ENCODE results near the gene IRS2. TPM values are rescaled to one million over a fixed set of nuclear protein-coding genes. Genes with fewer than 3 reads are reported as not detected.

Gene IRS2
- total and polyA plus RNA-seq, 7 experiments from 2014 or later: 2.7 to 94.9 (median 26.1) TPM

DNA sequence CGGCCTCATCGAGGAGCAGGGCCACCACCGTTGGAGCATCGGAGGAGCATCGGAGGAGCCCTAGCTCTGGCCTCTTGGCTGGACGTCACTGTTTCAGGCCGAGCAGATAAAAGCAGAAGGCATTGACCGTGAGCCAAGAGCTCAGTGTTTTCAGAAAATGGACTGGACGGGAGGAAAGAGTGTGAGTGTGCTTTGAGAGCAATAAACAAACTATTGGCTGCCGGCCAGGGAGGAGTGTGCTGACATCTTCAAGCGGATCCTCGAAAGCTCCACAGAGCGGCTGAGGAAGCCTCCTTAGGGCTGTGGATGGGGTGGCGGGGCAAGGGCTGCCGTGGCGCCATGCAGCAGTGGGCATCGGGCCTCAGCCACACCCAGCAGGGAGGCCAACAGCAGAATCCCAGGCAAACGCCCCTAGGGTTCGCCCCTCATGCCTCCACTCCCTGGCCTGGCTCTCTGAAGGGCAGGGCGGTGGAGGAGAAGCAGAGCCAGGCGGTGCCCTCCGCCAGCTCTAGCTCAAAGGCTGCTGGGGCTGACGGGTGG lies 41.8 kb downstream of the IRS2 start:
- Mint-ChIP-seq H3K9me3 (peaks cover 0 to 3% (median 0%) of the 10 kb centered on the region in 11 donors), H3K4me3 (no peak overlapping the region), H3K27me3 (peaks cover 0 to 13% (median 4%) of the 10 kb centered on the region in 5 donors), H3K27ac (no peak overlapping the region), H3K36me3 (peaks cover 0 to 7% (median 0%) of the 10 kb centered on the region in 5 donors), H3K4me1 (peaks cover 10 to 20% (median 12%) of the 10 kb centered on the region in 7 donors)
- DNase-seq: no peak
- Histone ChIP-seq H3K4me1 (ENCODE audit: control insufficient read depth in 2 of 2, insufficient read depth in 2 of 2, low read length in 2 of 2) (peaks cover 6 to 11% of the 10 kb centered on the region in 2 donors), H3K9me3 (ENCODE audit: control insufficient read depth in 2 of 3, low read length in 3 of 3) (no peaks in the 10 kb centered on the region), H3K36me3 (ENCODE audit: control insufficient read depth in 2 of 3, insufficient read depth in 3 of 3, low read length in 3 of 3) (no peaks in the 10 kb centered on the region), H3K27me3 (ENCODE audit: control insufficient read depth in 2 of 2, insufficient read depth in 2 of 2, low read length in 2 of 2) (no peaks in the 10 kb centered on the region), H3K27ac (ENCODE audit: low read depth, low read length) (no peak overlapping the region), H3K4me3 (ENCODE audit: low read length) (no peak overlapping the region)
- ChIA-PET POLR2A (interaction anchor here (0.6 to 1.5 kb wide), 2 partner anchors 41 to 1382 kb away, joined by 3 to 4 read pairs; no protein-coding TSS in a partner anchor), CTCF (interaction anchor here (1.2 kb wide), 1 partner anchor 13 kb away, joined by 3 read pairs; no protein-coding TSS in a partner anchor)
- intact Hi-C loops (cut with micrococcal nuclease): no loop called here
- no peak for ATAC-seq

DNA sequence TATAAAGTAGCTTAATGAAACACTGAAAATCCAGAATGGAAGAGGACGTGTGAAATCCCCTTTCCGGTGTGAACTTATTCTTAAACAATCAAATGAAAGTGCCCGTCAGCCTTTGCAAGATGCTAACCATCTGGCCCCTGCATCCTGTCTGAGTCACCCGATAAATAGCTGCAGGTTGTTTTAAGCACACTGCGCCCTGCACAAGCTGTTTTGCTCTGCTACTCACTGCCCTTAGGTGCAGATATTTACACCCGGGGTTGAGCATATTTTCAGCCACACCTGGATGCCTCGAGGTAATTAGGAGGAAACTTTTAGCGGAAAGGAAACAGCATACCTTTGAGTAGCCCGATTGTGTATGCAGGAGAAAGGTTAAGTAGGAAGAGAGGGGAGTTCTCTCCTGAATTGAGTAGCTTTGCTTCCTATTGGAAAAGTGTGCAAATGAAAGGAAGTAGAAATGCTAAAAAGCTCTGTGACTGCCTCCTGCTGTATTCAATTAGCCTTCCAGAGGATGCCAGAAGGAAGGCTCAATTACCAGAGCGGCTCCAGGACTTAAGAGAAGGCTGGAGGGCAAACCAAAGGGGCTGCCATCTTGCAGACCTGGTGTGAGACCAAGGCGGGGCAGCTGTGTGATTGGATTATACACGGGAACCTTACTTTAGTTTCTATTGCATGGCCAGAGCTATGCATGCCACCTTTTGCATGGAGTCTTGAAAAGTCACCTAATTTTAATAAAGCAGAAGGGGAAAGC lies 42.5 kb downstream of the IRS2 start:
- Mint-ChIP-seq H3K27me3 (peaks cover 0 to 13% (median 4%) of the 10 kb centered on the region in 5 donors), H3K9me3 (peaks cover 0 to 3% (median 0%) of the 10 kb centered on the region in 11 donors), H3K27ac (peak overlapping the region in 2 of 9 donors; percentile 18 to 33), H3K36me3 (peaks cover 0 to 7% (median 0%) of the 10 kb centered on the region in 5 donors), H3K4me1 (peaks cover 10 to 20% (median 12%) of the 10 kb centered on the region in 7 donors), H3K4me3 (peak overlapping the region in 5 of 10 donors; percentile 10 to 48 (median 35))
- peaks cover 6 to 11% of the 10 kb centered on the region in 2 donors for H3K4me1 ChIP-seq (ENCODE audit: control insufficient read depth in 2 of 2, insufficient read depth in 2 of 2, low read length in 2 of 2)
- ChIA-PET CTCF (interaction anchor here (0.6 to 1.2 kb wide), 2 partner anchors 12 to 18 kb away, joined by 3 read pairs; no protein-coding TSS in a partner anchor), POLR2A (interaction anchor here (0.6 to 1.5 kb wide), 3 partner anchors 41 to 1381 kb away, joined by 3 to 4 read pairs (median 3); no protein-coding TSS in a partner anchor)
- DNase-seq: no peak
- peak; percentile 60 for ATAC-seq
- intact Hi-C loops (cut with micrococcal nuclease): no loop called here
- H3K9me3 ChIP-seq (ENCODE audit: control insufficient read depth in 2 of 3, low read length in 3 of 3): no peaks in the 10 kb centered on the region
- H3K27ac ChIP-seq (ENCODE audit: low read depth, low read length): no peak overlapping the region
- no peaks in the 10 kb centered on the region for H3K27me3 ChIP-seq (ENCODE audit: control insufficient read depth in 2 of 2, insufficient read depth in 2 of 2, low read length in 2 of 2)
- no peaks in the 10 kb centered on the region for H3K36me3 ChIP-seq (ENCODE audit: control insufficient read depth in 2 of 3, insufficient read depth in 3 of 3, low read length in 3 of 3)
- H3K4me3 ChIP-seq (ENCODE audit: low read length): no peak overlapping the region

DNA sequence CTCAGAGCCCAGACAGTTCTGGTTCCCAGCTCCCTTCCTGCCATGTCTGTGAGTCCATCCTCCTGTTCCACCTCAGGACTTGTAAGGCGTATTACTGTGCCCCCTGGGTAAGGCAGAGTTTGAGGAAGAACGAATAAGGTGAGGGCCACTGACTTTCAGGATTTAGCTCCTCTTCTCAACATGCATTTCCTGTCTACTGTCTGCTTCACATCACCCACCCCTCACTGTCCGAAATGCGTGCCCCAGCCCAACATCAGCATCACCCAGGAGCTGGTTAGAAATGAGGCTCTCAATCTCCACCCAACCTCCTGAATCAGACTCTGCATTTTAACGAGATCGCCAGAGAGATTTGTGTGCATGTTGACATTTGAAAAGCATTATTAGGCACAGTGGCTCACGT lies 44.4 kb downstream of the IRS2 start:
- Histone ChIP-seq H3K4me1 (ENCODE audit: control insufficient read depth in 2 of 2, insufficient read depth in 2 of 2, low read length in 2 of 2) (peaks cover 6 to 11% of the 10 kb centered on the region in 2 donors), H3K9me3 (ENCODE audit: control insufficient read depth in 2 of 3, low read length in 3 of 3) (no peaks in the 10 kb centered on the region), H3K4me3 (ENCODE audit: low read length) (no peak overlapping the region), H3K36me3 (ENCODE audit: control insufficient read depth in 2 of 3, insufficient read depth in 3 of 3, low read length in 3 of 3) (no peaks in the 10 kb centered on the region), H3K27ac (ENCODE audit: low read depth, low read length) (no peak overlapping the region), H3K27me3 (ENCODE audit: control insufficient read depth in 2 of 2, insufficient read depth in 2 of 2, low read length in 2 of 2) (no peaks in the 10 kb centered on the region)
- no peak for ATAC-seq
- Mint-ChIP-seq H3K27ac (no peak overlapping the region), H3K4me1 (peaks cover 10 to 20% (median 13%) of the 10 kb centered on the region in 7 donors), H3K4me3 (no peak overlapping the region), H3K36me3 (peaks cover 0 to 7% (median 0%) of the 10 kb centered on the region in 5 donors), H3K9me3 (peaks cover 0 to 3% (median 0%) of the 10 kb centered on the region in 11 donors), H3K27me3 (peaks cover 0 to 13% (median 4%) of the 10 kb centered on the region in 5 donors)
- ChIA-PET POLR2A (no interaction called here), CTCF (no interaction called here)
- intact Hi-C loops (cut with micrococcal nuclease): no loop called here
- no peak for DNase-seq

DNA sequence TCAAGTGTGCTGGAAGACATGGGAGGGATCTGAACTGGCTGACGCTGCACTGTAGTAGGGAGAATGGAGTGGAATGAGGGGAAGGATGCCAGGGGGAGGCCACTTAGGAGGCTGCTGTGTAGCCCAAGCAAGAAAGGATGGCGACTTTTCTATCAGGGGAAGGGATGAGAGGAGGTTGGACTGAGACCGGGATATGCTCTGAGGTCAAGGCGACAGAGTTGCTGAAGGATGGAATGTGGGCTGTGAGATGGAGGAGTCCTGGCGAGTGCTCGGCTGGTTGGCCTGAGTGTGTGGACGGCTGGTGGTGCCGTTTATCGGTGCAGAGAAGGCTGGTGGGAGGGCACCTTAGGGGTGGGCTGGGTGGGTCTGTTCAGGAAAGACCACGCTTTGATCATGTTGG lies 45.7 kb downstream of the IRS2 start:
- intact Hi-C loops (cut with micrococcal nuclease): no loop called here
- ChIA-PET POLR2A (interaction anchor here (0.6 kb wide), 1 partner anchor 1444 kb away, joined by 5 read pairs; no protein-coding TSS in a partner anchor), CTCF (no interaction called here)
- H3K9me3 ChIP-seq (ENCODE audit: control insufficient read depth in 2 of 3, low read length in 3 of 3): no peaks in the 10 kb centered on the region
- H3K27ac Mint-ChIP-seq: no peak overlapping the region
- ATAC-seq (no peak), DNase-seq (no peak)
- H3K27me3 Mint-ChIP-seq: peaks cover 0 to 9% (median 4%) of the 10 kb centered on the region in 5 donors
- peaks cover 10 to 20% (median 13%) of the 10 kb centered on the region in 7 donors for H3K4me1 Mint-ChIP-seq
- peaks cover 0 to 3% (median 0%) of the 10 kb centered on the region in 5 donors for H3K36me3 Mint-ChIP-seq
- no peak overlapping the region for H3K4me3 Mint-ChIP-seq
- H3K9me3 Mint-ChIP-seq: peaks cover 0 to 3% (median 0%) of the 10 kb centered on the region in 11 donors
- no peaks in the 10 kb centered on the region for H3K36me3 ChIP-seq (ENCODE audit: control insufficient read depth in 2 of 3, insufficient read depth in 3 of 3, low read length in 3 of 3)
- no peak overlapping the region for H3K27ac ChIP-seq (ENCODE audit: low read depth, low read length)
- no peaks in the 10 kb centered on the region for H3K27me3 ChIP-seq (ENCODE audit: control insufficient read depth in 2 of 2, insufficient read depth in 2 of 2, low read length in 2 of 2)
- peaks cover 6 to 11% of the 10 kb centered on the region in 2 donors for H3K4me1 ChIP-seq (ENCODE audit: control insufficient read depth in 2 of 2, insufficient read depth in 2 of 2, low read length in 2 of 2)
- no peak overlapping the region for H3K4me3 ChIP-seq (ENCODE audit: low read length)

DNA sequence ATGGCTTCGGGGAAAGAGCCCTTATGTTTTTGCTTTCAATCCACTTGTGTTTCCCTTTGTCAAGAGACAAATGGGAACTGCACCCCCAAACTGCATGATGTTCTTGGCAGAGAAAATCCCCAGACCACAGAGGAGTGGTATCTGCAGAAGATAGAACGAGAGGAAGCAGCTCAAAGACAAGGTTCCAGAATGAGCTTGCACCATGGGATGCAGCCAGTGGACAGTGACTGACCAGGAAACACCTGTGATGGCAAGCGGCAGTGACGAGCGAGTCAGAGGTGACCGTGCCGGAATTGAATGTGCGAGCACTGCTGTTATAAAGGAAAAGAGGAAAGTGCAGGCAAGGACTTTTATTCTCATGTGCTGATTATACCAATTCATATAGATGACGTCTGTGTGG lies 46.3 kb downstream of the IRS2 start:
- ChIA-PET CTCF (no interaction called here), POLR2A (no interaction called here)
- DNase-seq: no peak

DNA sequence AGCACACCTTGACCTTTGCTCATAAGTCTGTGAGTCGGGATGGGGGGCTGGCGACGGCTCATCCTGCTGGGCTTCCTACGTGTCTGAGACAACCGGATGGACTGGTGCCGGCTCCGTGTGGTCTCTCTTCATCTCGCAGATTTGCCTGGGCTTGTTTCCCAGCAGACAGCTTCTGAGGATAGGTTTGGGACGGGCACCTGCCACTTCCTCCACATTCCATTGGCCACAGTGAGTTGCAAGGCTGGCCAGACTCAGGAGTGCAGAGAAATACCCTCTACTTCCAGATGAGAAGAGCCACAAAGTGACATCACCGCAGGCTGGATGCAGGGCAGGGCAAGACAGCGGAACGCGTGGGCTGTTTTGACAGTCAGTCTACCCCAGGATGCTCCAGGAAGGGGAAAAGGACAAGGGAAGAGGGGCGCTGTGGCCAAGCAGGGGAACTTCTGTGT lies 48.1 kb downstream of the IRS2 start:
- peaks cover 0 to 7% (median 0%) of the 10 kb centered on the region in 5 donors for H3K27me3 Mint-ChIP-seq
- ATAC-seq (no peak), DNase-seq (no peak)
- Histone ChIP-seq H3K27me3 (ENCODE audit: control insufficient read depth in 2 of 2, insufficient read depth in 2 of 2, low read length in 2 of 2) (no peaks in the 10 kb centered on the region), H3K9me3 (ENCODE audit: control insufficient read depth in 2 of 3, low read length in 3 of 3) (no peaks in the 10 kb centered on the region), H3K36me3 (ENCODE audit: control insufficient read depth in 2 of 3, insufficient read depth in 3 of 3, low read length in 3 of 3) (no peaks in the 10 kb centered on the region), H3K27ac (ENCODE audit: low read depth, low read length) (no peak overlapping the region), H3K4me3 (ENCODE audit: low read length) (no peak overlapping the region), H3K4me1 (ENCODE audit: control insufficient read depth in 2 of 2, insufficient read depth in 2 of 2, low read length in 2 of 2) (peaks cover 0 to 2% of the 10 kb centered on the region in 2 donors)
- peaks cover 0 to 8% (median 3%) of the 10 kb centered on the region in 7 donors for H3K4me1 Mint-ChIP-seq
- H3K4me3 Mint-ChIP-seq: no peak overlapping the region
- intact Hi-C loops (cut with micrococcal nuclease): no loop called here
- peaks cover 0 to 3% (median 0%) of the 10 kb centered on the region in 11 donors for H3K9me3 Mint-ChIP-seq
- H3K27ac Mint-ChIP-seq: no peak overlapping the region
- ChIA-PET CTCF (no interaction called here), POLR2A (no interaction called here)
- no peaks in the 10 kb centered on the region for H3K36me3 Mint-ChIP-seq

More for the DNA sequence above, 46.3 kb downstream of the IRS2 start:
- H3K27ac Mint-ChIP-seq: no peak overlapping the region
- H3K36me3 Mint-ChIP-seq: peaks cover 0 to 3% (median 0%) of the 10 kb centered on the region in 5 donors
- H3K4me3 ChIP-seq (ENCODE audit: low read length): no peak overlapping the region
- peaks cover 6 to 11% of the 10 kb centered on the region in 2 donors for H3K4me1 ChIP-seq (ENCODE audit: control insufficient read depth in 2 of 2, insufficient read depth in 2 of 2, low read length in 2 of 2)
- intact Hi-C loops (cut with micrococcal nuclease): no loop called here
- H3K27me3 Mint-ChIP-seq: peaks cover 0 to 9% (median 4%) of the 10 kb centered on the region in 5 donors
- H3K36me3 ChIP-seq (ENCODE audit: control insufficient read depth in 2 of 3, insufficient read depth in 3 of 3, low read length in 3 of 3): no peaks in the 10 kb centered on the region
- no peak for ATAC-seq
- H3K4me1 Mint-ChIP-seq: peaks cover 10 to 20% (median 13%) of the 10 kb centered on the region in 7 donors
- no peaks in the 10 kb centered on the region for H3K27me3 ChIP-seq (ENCODE audit: control insufficient read depth in 2 of 2, insufficient read depth in 2 of 2, low read length in 2 of 2)
- no peak overlapping the region for H3K27ac ChIP-seq (ENCODE audit: low read depth, low read length)
- no peaks in the 10 kb centered on the region for H3K9me3 ChIP-seq (ENCODE audit: control insufficient read depth in 2 of 3, low read length in 3 of 3)
- H3K9me3 Mint-ChIP-seq: peaks cover 0 to 3% (median 0%) of the 10 kb centered on the region in 11 donors
- H3K4me3 Mint-ChIP-seq: no peak overlapping the region
